Stimulated activated CD8-positive, alpha-beta memory T cell treated with anti-CD3 and anti-CD28 coated beads, Interleukin-7, amount 100 ng/mL, for 4 hours (primary cell): Measurements from ENCODE around the gene BAHCC1.
"Not testable (repeated sequence)": the region's sequence is repeated elsewhere in the genome, so short reads cannot be mapped to it uniquely, and the experiment has no call there.

Source experiments
- DNase-seq, 2 donors: peaks; one replicate each; pipeline ENCODE4 v3.0.0-alpha.2; 2020; ENCODE audit warnings: low read depth in 2 of 2

BAHCC1 gene

GRCh38 chr17:81394921-81395599 is at the start of gene BAHCC1:
BAHCC1 (plus strand) TSS chr17:81395457; CDS start chr17:81399740, 4,283 bp downstream.
- peak; percentile 70 to 74 for DNase-seq

- DNase-seq = peak; percentile 90 to 94
These were observed 49.0 kb upstream of the BAHCC1 start for GRCh38 chr17:81346090-81346907.

GRCh38 chr17:81346908-81347349 is 48.3 kb upstream of the BAHCC1 start:
- no peak for DNase-seq

DNA sequence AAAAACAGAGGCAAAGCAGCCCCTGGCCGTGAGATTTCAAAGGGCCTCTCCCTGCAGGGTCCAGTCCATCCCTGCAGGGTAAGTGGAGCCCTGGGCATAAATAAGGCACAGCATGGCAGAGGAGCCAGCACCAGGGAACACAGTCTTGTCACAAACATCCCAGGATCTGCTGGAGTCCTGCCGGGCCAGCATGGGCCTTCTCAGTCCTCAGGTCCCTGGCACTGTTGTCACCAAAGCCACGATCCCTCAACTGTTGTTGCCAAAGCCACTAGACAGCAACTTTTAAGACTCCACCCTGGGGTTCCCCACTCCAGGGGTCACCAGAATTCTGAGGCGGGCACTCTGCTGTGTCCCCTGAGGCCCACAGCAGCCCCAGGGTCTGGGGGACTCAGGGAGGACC is 47.8 kb upstream of the BAHCC1 start:
- DNase-seq = no peak

DNA sequence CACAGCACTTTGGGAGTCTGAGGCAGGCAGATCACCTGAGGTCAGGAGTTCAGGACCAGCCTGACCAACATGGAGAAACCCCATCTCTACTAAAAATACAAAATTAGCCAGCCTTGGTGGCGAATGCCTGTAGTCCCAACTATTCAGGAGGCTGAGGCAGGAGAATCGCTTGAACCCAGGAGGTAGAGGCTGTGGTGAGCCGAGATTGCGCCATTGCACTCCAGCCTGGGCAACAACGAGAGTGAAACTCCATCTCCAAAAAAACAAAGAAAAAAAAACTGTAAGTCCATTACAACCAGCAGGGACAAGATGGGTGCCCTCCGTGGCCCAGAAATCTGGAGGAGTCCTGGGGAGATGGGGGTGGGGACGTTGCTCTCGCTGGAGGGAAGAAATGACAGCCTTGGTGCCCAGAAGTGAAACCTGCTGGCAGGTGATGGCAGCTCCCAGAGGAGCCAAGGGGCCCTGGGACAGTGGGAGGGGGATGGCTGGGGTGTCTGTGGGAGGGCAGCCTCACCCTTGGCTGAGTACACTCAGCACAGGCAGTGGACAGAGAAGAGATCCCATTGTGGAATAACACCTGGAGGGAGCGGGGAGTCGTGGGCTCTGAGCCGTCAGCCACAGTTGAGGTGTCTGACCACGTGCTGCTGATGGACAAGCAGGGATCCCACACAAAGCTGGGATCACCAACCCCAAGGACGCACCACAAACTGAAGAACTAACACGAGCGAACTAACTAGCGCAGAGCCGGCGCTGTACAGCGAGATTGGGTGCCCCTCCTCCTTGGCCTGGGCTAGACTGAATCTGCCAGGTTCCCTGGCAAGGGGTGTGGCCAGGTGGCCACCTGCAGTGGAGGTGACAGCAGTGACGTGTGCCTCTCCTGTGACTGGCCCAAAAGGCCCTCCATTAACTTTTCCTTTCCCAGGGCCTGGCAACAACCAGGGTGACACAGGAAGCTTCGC is 46.9 kb upstream of the BAHCC1 start:
- no peak for DNase-seq

- no peak for DNase-seq
These were observed 45.6 kb upstream of the BAHCC1 start for GRCh38 chr17:81349397-81350319.

GRCh38 chr17:81350320-81350890 is 44.9 kb upstream of the BAHCC1 start:
- DNase-seq = no peak

DNA sequence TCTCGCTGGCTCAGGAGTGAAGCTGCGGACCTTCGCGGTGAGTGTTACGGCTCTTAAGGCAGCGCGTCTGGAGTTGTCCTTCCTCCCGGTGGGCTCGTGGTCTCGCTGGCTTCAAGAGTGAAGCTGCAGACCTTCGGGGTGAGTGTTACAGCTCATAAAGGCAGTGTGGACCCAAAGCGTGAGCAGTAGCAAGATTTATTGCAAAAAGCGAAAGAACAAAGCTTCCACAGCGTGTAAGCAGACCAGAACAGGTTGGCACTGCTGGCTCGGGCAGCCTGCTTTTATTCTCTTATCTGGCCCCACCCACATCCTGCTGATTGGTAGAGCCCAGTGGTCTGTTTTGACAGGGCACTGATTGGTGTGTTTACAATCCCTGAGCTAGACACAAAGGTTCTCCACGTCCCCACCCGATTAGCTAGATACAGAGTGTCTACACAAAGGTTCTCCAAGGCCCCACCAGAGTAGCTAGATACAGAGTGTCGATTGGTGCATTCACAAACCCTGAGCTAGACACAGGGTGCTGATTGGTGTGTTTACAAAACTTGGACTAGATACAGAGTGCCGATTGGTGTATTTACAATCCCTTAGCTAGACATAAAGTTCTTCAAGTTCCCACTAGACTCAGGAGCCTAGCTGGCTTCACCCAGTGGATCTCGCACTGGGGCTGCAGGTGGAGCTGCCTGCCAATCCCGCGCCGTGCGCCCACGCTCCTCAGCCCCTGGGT is 43.8 kb upstream of the BAHCC1 start:
- DNase-seq = not testable (repeated sequence)

GRCh38 chr17:81352056-81352455 is 43.2 kb upstream of the BAHCC1 start:
- not testable (repeated sequence) for DNase-seq

GRCh38 chr17:81354252-81354953 is 40.9 kb upstream of the BAHCC1 start:
- DNase-seq = no peak

DNA sequence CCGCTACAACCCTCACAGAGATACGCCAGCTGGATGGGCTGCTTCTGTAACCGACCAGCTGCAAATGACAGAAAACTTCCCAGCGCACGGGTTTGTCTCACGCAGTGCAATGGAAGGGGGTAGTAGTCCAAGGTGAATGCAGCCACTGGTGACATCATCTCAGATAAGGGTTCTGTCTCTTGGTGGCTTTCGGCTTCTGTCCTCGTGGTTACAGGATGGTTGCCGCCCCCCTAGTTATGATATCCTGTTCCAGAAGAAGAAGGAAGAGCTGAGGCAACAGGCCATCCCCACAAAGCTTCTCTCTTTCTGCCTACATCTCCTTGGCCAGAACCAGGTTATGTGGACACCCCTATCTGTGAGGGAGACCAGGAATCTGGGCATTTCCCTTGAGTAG is 40.3 kb upstream of the BAHCC1 start:
- DNase-seq = no peak

DNA sequence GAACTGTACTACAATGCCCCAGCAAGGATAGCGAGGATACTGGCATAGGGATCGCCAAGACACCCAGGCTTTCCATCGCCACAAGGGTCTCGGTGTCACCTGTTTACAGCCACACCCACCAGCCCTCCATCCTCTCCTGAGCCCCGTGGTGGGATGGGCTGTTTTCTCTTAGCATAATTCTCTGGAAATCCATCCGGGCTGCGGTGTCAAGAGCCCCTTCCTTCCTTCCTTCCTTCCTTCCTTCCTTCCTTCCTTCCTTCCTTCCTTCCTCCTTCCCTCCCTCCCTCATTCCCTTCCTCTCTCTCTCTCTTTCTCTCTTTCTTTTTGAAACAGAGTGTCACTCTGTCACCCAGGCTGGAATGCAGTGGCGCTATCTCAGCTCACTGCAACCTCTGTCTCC is 36.0 kb upstream of the BAHCC1 start:
- DNase-seq = no peak

- not testable (repeated sequence) for DNase-seq
These were observed 33.3 kb upstream of the BAHCC1 start for GRCh38 chr17:81362001-81362400.

DNA sequence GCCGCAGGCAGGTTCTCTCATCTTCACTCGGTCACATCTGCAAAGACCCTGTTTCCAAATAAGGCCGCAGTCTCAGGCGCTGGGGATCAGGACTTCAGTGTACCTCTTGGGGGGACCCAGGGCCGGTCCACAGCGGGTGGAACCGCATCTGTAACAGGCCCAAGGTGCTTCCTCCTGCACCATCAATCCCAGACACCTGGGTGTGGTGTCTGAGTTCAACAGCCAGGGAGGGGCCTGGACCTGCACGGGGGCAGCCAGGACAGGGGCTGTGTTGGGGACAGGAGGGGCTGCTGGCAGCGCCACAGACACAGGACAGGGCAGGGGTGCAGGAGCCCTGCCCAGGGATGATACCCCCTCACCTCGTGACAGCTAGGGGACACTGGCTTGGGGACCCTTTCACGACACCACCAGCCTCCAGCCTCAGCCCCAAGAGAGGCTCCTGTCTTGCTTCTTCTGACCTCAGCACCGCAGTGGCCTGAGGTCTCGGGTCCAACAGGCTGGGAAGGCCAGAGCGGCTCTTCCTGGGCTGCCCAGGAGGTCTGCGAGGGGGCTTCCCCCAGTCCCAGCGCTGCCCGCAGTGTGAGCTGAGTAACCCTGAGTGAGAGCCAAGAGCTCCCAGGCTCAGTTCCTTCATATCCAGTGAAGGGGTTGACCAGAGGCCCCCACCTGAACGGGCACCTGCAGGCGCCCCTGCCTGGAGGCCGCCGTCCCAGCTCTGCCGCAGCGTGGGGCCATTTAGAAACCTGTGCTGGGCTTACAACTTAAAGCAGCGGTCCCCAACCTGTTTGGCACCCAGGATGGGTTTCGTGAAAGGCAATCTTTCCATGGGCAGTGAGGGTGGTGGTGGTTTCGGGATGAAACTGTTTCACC is 30.7 kb upstream of the BAHCC1 start:
- DNase-seq = no peak

DNA sequence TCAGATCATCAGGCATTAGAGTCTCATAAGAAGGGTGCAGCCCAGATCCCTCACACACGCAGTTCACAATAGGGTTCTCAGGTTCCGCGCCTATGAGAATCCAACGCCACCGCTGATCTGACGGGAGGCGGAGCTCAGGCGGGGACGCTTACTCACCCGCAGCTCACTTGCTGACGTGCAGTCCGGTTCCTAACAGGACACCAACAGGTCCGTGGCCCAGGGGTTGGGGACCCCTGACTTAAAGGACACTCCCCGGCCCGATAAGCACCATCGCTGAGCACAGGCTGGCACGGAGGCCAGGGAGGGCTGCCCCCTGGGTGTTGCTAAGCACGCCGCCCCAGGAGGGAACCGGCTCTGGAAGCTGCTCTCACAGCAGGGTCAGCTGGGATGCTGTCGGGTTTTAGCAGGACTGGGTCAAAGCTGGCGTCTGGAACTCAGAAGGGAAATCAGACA is 30.1 kb upstream of the BAHCC1 start:
- DNase-seq = no peak

GRCh38 chr17:81365601-81366585 is 29.4 kb upstream of the BAHCC1 start:
- no peak for DNase-seq

DNA sequence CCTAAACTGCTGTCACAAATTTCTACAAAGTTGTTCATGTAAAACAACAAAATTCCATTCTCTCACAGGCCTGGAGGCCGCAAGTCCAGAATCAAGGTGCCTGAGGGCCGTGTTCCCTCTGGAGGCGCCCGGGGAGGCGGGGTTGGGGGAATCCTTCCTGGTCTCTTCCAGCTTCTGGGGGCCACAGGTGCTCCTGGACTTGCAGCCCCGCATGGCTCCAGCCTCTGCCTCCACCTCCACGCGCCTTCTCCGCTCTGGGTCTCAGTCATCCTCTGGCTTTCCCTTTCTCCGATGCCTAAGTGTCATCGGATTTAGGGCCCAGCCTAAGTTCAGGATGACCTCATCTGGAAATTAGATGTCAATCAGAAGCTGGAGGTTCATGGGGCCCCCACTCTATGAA is 28.6 kb upstream of the BAHCC1 start:
- DNase-seq = no peak
